HepG2 (cell line): Measurements from ENCODE around the gene CBX2. TPM values are rescaled to one million over a fixed set of nuclear protein-coding genes. Genes with fewer than 3 reads are reported as not detected.

Experiments used
- ATAC-seq: fragments of 200-7000 bp; cut with Tn5 transposase; 3 replicates; pipeline ENCODE4 v1.9.1; 2020; ENCODE audit warnings: mild to moderate bottlenecking, moderate library complexity
- BruUV-seq: library from RNA; stranded (reverse); fragments of 400-500 nt; replicated peaks from 2 replicates; lab custom pipeline; 2021; lab: Mats Ljungman, UMichigan
- CTCF ChIA-PET: fragments of 300-600 bp; formaldehyde crosslinking; extraction: SDS; loops from one replicate; lab custom pipeline; 2021; ENCODE audit warnings: low total read pairs, inconsistent platforms, low intra/inter-chr PET ratio; lab: Yijun Ruan, JAX
- POLR2A ChIA-PET: fragments of 350-600 bp; sonication (Branson Sonifier 250); formaldehyde crosslinking; loops from one replicate; lab custom pipeline; 2020; ENCODE audit warnings: antibody characterized with exemption, inconsistent platforms; lab: Yijun Ruan, JAX
- DNase-seq: peaks from one replicate; pipeline ENCODE4 v3.0.0-alpha.2; 2015; ENCODE audit warnings: low spot score
- FAIRE-seq: peaks from 3 replicates; lab custom pipeline; 2011; peaks lifted over from hg19 to GRCh38; lab: Jason Lieb, UNC
- H2AFZ ChIP-seq: one replicate; pipeline ENCODE4 v1.6.1; 2011; ENCODE audit warnings: low read length, inconsistent platforms
- H3K27ac ChIP-seq: fragments of 300-600 bp; 3 replicates; pipeline ENCODE4 v1.8.0; 2011; ENCODE audit warnings: mixed run types, mild to moderate bottlenecking, mixed read lengths, low read length, inconsistent platforms; ENCODE audit not compliant: insufficient read depth; ENCODE audit errors: extremely low read length
- H3K27me3 ChIP-seq, 2 experiments: fragments of 200-600 bp in 1 of 2; 2 replicates in 1 of 2; 3 replicates in 1 of 2; pipeline versions ENCODE4 v1.6.0 to v1.8.0; 2011; ENCODE audit warnings: low read length in 2 of 2, mild to moderate bottlenecking in 2 of 2, moderate library complexity in 2 of 2, inconsistent platforms in 1 of 2; ENCODE audit not compliant: insufficient read depth in 2 of 2, control insufficient read depth in 1 of 2
- H3K36me3 ChIP-seq, 2 experiments: fragments of 200-600 bp in 1 of 2; replicated peaks in 1 of 2; 2 replicates in 1 of 2; 3 replicates in 1 of 2; pipeline versions ENCODE4 v1.5.1 to v1.8.0; 2011; ENCODE audit warnings: low read length in 2 of 2, inconsistent platforms in 1 of 2; ENCODE audit not compliant: insufficient read depth in 2 of 2, control insufficient read depth in 1 of 2
- H3K4me1 ChIP-seq: 2 replicates; pipeline ENCODE4 v1.5.1; 2012; ENCODE audit warnings: low read length, inconsistent platforms; ENCODE audit not compliant: insufficient read depth
- H3K4me2 ChIP-seq: 2 replicates; pipeline ENCODE4 v1.6.0; 2011; ENCODE audit warnings: low read depth, low read length, inconsistent platforms
- H3K4me3 ChIP-seq, 3 experiments: fragments of 200-600 bp in 1 of 3; sonication (generic), shearing (Covaris generic) in 1 of 3; replicated peaks in 1 of 3; 2 replicates each; pipeline ENCODE4 v1.5.1; 2011 to 2016; ENCODE audit warnings: low read length in 3 of 3, inconsistent platforms in 2 of 3, low read depth in 2 of 3, mild to moderate bottlenecking in 2 of 3, control low read depth in 1 of 3, mixed read lengths in 1 of 3; ENCODE audit not compliant: insufficient read depth in 1 of 3
- H3K79me2 ChIP-seq: one replicate; pipeline ENCODE4 v1.6.1; 2011; ENCODE audit warnings: low read length, inconsistent platforms; ENCODE audit not compliant: insufficient read depth
- H3K9ac ChIP-seq: 2 replicates; pipeline ENCODE4 v1.6.0; 2011; ENCODE audit warnings: mild to moderate bottlenecking, low read depth, low read length, inconsistent platforms; ENCODE audit not compliant: insufficient read depth
- H3K9me3 ChIP-seq: 2 replicates; pipeline ENCODE4 v1.5.1; 2012; ENCODE audit warnings: mild to moderate bottlenecking, low read length
- H4K20me1 ChIP-seq: 2 replicates; pipeline ENCODE4 v1.6.0; 2011; ENCODE audit warnings: inconsistent platforms, mild to moderate bottlenecking, low read length, moderate library complexity; ENCODE audit not compliant: insufficient read depth
- GFI1 ChIP-seq: sonication (generic); formaldehyde crosslinking; IDR thresholded peaks from 2 replicates; pipeline ENCODE4 v1.5.0; 2020; ENCODE audit warnings: missing genetic modification reagents, mild to moderate bottlenecking, borderline replicate concordance
- NR2F1 ChIP-seq, 2 experiments: fragments of 450-650 bp in 1 of 2; formaldehyde crosslinking in 1 of 2; IDR thresholded peaks; 2 replicates each; pipeline versions ENCODE4 v1.5.0 to v1.6.1; 2016 to 2020; ENCODE audit warnings: mild to moderate bottlenecking in 1 of 2, missing compliant biosample characterization in 1 of 2, missing genetic modification reagents in 1 of 2, moderate library complexity in 1 of 2
- PRMT3 ChIP-seq: sonication (generic); formaldehyde crosslinking; IDR thresholded peaks from 2 replicates; pipeline ENCODE4 v1.8.1; 2022; ENCODE audit warnings: low read depth, mild to moderate bottlenecking, moderate library complexity, missing genetic modification reagents, borderline replicate concordance
- RNF2 ChIP-seq: fragments of 450-650 bp; conservative IDR thresholded peaks from 2 replicates; pipeline ENCODE4 v1.6.1; 2016; ENCODE audit warnings: low read depth
- ZBTB14 ChIP-seq: sonication (generic); formaldehyde crosslinking; IDR thresholded peaks from 2 replicates; pipeline ENCODE4 v1.4.0; 2020; ENCODE audit warnings: missing genetic modification reagents
- ZBTB49 ChIP-seq: sonication (generic); formaldehyde crosslinking; IDR thresholded peaks from 2 replicates; pipeline ENCODE4 v1.4.0; 2020; ENCODE audit warnings: missing genetic modification reagents, borderline replicate concordance
- ZNF256 ChIP-seq: sonication (generic); formaldehyde crosslinking; conservative IDR thresholded peaks from 2 replicates; pipeline ENCODE4 v1.4.0; 2020; ENCODE audit warnings: missing genetic modification reagents
- ZNF546 ChIP-seq: sonication (generic); formaldehyde crosslinking; conservative IDR thresholded peaks from 2 replicates; pipeline ENCODE4 v1.8.1; 2023; ENCODE audit warnings: mild to moderate bottlenecking, missing genetic modification reagents
- WGBS: methylation state at CpG from one replicate; pipeline ENCODE4 v1.1.6; 2017; ENCODE audit warnings: low lambda C conversion rate; 5-methylcytosine and 5-hydroxymethylcytosine counted together
- in situ Hi-C: cut with HindIII; loops from 2 replicates; pipeline ENCODE4 v1.10.0; 2017; ENCODE audit warnings: low pct_unique_long_range_greater_than_20kb; ENCODE audit not compliant: extremely low pct_ligation_motif_present
- intact Hi-C: fragments of 100-400 bp; cut with micrococcal nuclease; formaldehyde crosslinking; loops from one replicate; pipeline ENCODE4 v1.10.0; 2022; ENCODE audit not compliant: unreplicated experiment
- polyA plus RNA-seq, 8 experiments: library from polyadenylated mRNA; depleted of rRNA in 3 of 8; stranded (reverse) in 7 of 8; unstranded in 1 of 8; fragments of >200 nt; fragmentation: Illumina TruSeq in 4 of 8; extraction: Trizol in 4 of 8; gene quantifications; 2 replicates each; pipeline versions ENCODE4 v1.2.1 to v1.2.3, GENCODE V29; 2011 to 2016; ENCODE audit warnings: low read depth in 4 of 8, missing spikeins in 1 of 8, mixed read lengths in 1 of 8; ENCODE audit not compliant: insufficient read depth in 1 of 8
- total RNA-seq, 5 experiments: library from RNA; depleted of rRNA; stranded (reverse); fragments of >200 nt; fragmentation: Illumina TruSeq; extraction: Trizol; gene quantifications; 2 replicates each; pipeline ENCODE4 v1.2.3, GENCODE V29; 2016; ENCODE audit warnings: low read depth in 1 of 5

CBX2 gene
- total and polyA plus RNA-seq, 2 of the 13 experiments (the other 11 are each of a cell fraction or from before 2014, with no cell fraction given) = 14.5 to 31.1 TPM

- TF ChIP-seq PRMT3 (CRISPR knock-in tag) = peak; percentile 95; the same call in 1 of the 2 replicates
- TF ChIP-seq ZBTB49 = no peak
- TF ChIP-seq GFI1 = peak; percentile 75; the same call in 1 of the 2 replicates
- no peak for TF ChIP-seq ZBTB14 (CRISPR knock-in tag)
Measured at GRCh38 chr17:79803997-79804855, 26.3 kb downstream of the CBX2 start (continued).

GRCh38 chr17:79804856-79805696, 27.1 kb downstream of the CBX2 start:
- 0 out of 2 replicates have a peak, but pooled peaks have one; percentile 27 for TF ChIP-seq RNF2
- TF ChIP-seq ZNF546 = no peak
- no peak for TF ChIP-seq ZNF256
- TF ChIP-seq NR2F1 (CRISPR knock-in tag; IDR thresholded peaks at IDR 0.05) = no peak
- no peaks in the 10 kb centered on the region for H3K9me3 ChIP-seq
- H3K4me3 ChIP-seq = no peak overlapping the region
- BruUV-seq = no TSS peak
- CTCF ChIA-PET = no interaction called here
- H3K4me2 ChIP-seq = no peak overlapping the region
- H3K36me3 ChIP-seq = no peaks in the 10 kb centered on the region
- H3K4me1 ChIP-seq = peaks cover 61% of the 10 kb centered on the region
- POLR2A ChIA-PET = interaction anchor here (0.9 to 1.0 kb wide), 4 partner anchors 8 to 189 kb away, joined by 3 to 6 read pairs (median 4); partner anchors contain the start of genes CBX4 and CBX8
- WGBS = 50% methylated on average over 22 of the region's 22 CpGs
- peaks cover 49 to 95% of the 10 kb centered on the region in 2 experiments for H3K27me3 ChIP-seq
- no peak overlapping the region for H3K9ac ChIP-seq
- FAIRE-seq = no peak
- no peak for ATAC-seq
- intact Hi-C loops = no loop called here
- no peak overlapping the region for H2AFZ ChIP-seq
- no peaks in the 10 kb centered on the region for H4K20me1 ChIP-seq
- DNase-seq = no peak
- no peak overlapping the region for H3K27ac ChIP-seq
- in situ Hi-C loops = loop anchor here (5.0 kb wide), 1 partner anchor 112 kb away; no protein-coding TSS in a partner anchor
- H3K79me2 ChIP-seq = no peaks in the 10 kb centered on the region
